Astrocyte of the spinal cord (primary cell): ENCODE data around the gene SNX10.

Experiments
- DNase-seq: peaks from one replicate; pipeline ENCODE4 v3.0.0; 2011; ENCODE audit warnings: low read depth, low spot score
- H3K4me3 ChIP-seq: 2 replicates; pipeline ENCODE4 v1.5.1; 2011; ENCODE audit warnings: low read depth, mild to moderate bottlenecking, low read length, moderate library complexity
- in situ Hi-C: cut with HindIII; loops from 2 replicates; pipeline ENCODE4 v1.10.0; 2017; ENCODE audit warnings: low sequenced_read_pairs
- TF ChIP-seq, protein P1 (sequence below): IDR thresholded peaks from 2 replicates; pipeline ENCODE4 v1.5.1; 2012; ENCODE audit warnings: low read depth, mild to moderate bottlenecking, low read length, inconsistent platforms

Gene SNX10

DNA sequence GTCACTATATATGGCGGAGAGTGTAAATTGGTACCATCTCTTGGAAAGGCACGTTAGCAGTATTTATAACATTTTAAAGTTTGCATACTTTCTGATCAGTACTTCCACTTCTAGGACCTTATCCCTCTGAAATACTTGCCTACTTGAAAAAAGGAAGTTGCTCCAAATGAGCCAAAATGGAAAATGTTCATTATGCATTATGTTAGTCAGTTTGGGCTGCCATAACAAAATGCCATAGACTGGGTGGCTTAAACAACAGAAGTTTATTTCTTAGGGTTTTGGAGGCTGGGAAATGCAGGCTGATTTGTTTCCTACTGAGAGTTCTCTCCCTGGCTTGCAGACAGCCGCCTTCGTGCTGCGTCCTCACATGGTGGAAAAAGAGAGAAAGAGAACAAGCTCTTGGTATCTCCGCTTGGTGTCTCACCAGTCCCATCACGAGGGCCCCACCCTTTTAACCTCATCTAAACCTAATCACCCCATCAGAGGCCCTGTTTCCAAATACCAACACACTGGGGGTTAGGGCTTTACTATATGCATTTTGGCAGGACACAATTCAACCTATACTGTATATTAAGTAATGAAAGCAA lies 6.9 kb downstream of the SNX10 start:
- in situ Hi-C loops, result no loop called here
- DNase-seq, result no peak
- TF ChIP-seq, protein P1, sequence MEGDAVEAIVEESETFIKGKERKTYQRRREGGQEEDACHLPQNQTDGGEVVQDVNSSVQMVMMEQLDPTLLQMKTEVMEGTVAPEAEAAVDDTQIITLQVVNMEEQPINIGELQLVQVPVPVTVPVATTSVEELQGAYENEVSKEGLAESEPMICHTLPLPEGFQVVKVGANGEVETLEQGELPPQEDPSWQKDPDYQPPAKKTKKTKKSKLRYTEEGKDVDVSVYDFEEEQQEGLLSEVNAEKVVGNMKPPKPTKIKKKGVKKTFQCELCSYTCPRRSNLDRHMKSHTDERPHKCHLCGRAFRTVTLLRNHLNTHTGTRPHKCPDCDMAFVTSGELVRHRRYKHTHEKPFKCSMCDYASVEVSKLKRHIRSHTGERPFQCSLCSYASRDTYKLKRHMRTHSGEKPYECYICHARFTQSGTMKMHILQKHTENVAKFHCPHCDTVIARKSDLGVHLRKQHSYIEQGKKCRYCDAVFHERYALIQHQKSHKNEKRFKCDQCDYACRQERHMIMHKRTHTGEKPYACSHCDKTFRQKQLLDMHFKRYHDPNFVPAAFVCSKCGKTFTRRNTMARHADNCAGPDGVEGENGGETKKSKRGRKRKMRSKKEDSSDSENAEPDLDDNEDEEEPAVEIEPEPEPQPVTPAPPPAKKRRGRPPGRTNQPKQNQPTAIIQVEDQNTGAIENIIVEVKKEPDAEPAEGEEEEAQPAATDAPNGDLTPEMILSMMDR, result no peak
- H3K4me3 ChIP-seq, result no peak overlapping the region

DNA sequence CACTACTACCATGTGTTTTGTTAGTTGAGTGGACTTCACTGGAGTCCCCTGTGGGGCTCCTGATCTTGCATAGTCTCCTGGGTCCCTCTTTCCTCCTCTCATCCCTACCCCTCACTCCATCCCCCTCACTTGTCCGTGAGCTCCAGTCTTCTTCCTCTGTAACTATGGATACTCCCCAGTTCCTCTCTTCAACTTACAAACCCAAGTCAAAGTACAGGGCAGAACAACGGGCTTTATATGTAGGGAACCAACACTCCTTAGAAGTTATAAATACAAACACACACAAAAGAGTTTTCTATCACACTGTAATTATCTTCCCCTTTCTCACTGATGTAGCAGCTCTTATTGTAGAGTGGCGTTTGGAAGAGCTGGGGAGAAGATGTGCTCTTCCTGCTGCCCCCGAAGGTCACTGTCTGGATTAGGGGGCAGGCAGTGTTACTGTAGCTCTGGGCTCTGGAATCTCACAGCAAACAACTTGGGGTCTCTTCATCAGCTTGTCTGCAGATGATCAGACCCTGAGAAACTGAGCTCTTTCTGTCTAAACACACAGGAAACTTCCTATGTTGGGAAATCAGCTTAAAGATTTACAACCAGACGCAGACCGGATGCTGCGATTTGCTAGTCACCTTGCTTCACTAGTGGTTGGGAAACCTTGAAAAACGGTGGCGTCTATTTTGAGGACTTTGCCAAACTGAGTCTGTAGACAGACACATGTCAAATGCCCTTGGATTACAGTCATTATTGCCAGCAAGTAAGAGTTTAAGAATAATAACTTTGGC lies 13.6 kb downstream of the SNX10 start:
- no peak for DNase-seq
- in situ Hi-C loops, result no loop called here
- TF ChIP-seq, protein P1, result no peak
- no peak overlapping the region for H3K4me3 ChIP-seq

DNA sequence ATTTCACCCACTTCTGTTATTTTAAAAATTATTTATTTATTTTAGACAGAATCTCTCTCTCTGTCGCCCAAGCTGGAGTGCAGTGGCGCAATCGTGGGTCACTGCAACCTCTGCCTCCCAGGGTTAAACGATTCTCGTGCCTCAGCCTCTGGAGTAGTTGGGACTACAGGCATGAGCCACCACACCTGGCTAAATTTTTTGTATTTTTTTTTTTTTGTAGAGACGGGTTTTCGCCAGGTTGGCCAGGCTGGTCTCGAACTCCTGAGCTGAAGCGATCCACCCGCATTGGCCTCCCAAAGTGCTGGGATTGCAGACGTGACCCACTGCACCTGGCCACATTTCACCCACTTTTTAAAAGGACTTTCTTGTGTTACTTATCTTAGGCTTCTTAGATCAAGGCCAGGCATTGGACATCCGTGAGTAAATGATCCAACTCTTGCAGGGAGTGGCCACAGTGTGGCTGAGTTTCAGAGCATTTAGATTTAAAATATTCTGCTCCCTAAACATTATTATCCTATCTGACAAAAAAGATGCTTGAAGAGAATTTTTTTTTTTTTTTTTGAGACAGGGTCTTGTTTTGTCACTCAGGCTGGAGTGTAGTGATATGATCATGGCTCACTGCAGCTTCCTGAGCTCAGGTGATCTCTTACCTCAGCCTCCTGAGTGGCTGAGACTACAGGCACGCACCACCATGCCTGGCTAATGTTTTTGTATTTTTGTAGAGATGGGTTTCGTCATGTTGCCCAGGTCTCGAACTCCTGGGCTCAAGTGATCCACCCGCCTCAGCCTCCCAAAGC lies 14.4 kb downstream of the SNX10 start:
- no peak for DNase-seq
- no peak overlapping the region for H3K4me3 ChIP-seq
- TF ChIP-seq, protein P1, result no peak
- in situ Hi-C loops, result no loop called here

DNA sequence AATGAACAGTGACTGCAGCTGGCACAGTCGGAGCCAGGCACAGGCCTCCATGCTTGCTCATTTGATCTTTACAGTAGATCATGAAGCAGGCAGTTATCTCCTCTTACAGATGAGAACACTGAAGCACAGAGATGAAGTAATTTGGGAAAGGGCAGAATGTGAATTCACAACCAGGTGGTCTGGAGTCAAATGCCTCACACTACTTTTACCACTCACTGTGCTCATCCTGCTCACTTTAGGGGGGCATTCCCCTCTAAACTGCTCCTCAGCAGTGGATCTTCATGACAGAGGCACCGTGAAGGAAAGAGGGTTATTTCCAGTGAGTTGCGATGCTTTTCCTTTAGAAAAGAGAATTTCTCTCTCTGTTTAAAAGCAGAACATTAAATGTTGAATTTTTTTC lies 15.1 kb downstream of the SNX10 start:
- no peak overlapping the region for H3K4me3 ChIP-seq
- in situ Hi-C loops, result no loop called here
- no peak for DNase-seq
- TF ChIP-seq, protein P1, result no peak

DNA sequence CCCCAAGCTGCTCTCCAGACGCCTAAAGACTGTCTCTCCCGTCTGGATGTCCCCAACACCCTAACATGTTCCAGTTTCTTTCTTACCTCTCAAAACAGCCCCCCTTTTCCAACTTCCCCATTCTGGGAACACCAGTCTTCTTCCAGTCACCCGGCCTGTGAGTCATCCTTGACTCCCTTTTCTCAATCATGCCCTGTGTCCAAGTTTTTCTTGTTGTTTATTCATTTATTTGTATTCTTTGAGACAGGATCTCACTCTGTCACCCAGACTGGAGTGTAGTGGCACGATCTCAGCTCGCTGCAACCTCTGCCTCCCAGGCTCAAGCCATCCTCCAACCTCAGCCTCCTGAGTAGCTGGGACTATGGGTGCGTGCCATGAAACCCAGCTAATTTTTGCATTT lies 15.6 kb downstream of the SNX10 start:
- no peak overlapping the region for H3K4me3 ChIP-seq
- DNase-seq, result no peak
- in situ Hi-C loops, result no loop called here
- TF ChIP-seq, protein P1, result no peak

DNA sequence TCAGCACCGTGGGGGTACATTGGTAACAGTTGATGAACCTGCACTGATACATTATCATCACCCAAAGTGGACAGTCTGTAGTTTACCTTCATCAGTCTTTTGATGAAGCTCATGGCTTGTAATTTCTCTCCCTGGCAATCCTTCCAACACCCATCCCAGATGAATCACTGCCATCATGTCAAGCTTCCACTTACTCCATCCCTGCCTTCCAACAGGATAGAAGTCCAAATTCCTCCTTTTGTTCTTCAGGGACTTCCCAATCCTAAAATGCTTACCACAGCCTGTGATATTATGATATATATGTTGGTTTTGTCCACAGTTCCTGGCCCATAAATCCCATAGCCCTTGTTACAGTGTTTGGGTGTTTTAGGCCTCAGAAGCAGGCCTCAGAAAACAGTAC lies 16.1 kb downstream of the SNX10 start:
- TF ChIP-seq, protein P1, result no peak
- in situ Hi-C loops, result no loop called here
- no peak for DNase-seq
- no peak overlapping the region for H3K4me3 ChIP-seq
